Fibroblast of pulmonary artery (primary cell): ENCODE data around the gene FRRS1.

Experiments used
- DNase-seq: peaks from one replicate; pipeline ENCODE4 v3.0.0-alpha.2; 2010; ENCODE audit warnings: low read depth
- H3K4me3 ChIP-seq: replicated peaks from 2 replicates; pipeline ENCODE4 v1.5.1; 2011; ENCODE audit warnings: low read depth, mild to moderate bottlenecking, control low read depth, low read length, moderate library complexity
- CTCF ChIP-seq: IDR thresholded peaks from 2 replicates; pipeline ENCODE4 v1.5.1; 2011; ENCODE audit warnings: mild to moderate bottlenecking, control low read depth, low read length, inconsistent platforms; ENCODE audit errors: missing control alignments

Gene FRRS1

GRCh38 chr1:99669376-99669775 lies 97.1 kb downstream of the FRRS1 start:
- no peak for DNase-seq
- TF ChIP-seq CTCF = no peak
- H3K4me3 ChIP-seq = no peak overlapping the region

GRCh38 chr1:99665212-99665611 lies 101.2 kb downstream of the FRRS1 start:
- no peak for TF ChIP-seq CTCF
- H3K4me3 ChIP-seq = no peak overlapping the region
- DNase-seq = no peak

GRCh38 chr1:99663501-99663900 lies 102.9 kb downstream of the FRRS1 start:
- no peak for DNase-seq
- no peak for TF ChIP-seq CTCF
- no peak overlapping the region for H3K4me3 ChIP-seq

GRCh38 chr1:99662539-99663080 lies 103.8 kb downstream of the FRRS1 start:
- DNase-seq = peak; percentile 98
- H3K4me3 ChIP-seq = no peak overlapping the region
- TF ChIP-seq CTCF = no peak

GRCh38 chr1:99661780-99662179 lies 104.7 kb downstream of the FRRS1 start:
- TF ChIP-seq CTCF = no peak
- H3K4me3 ChIP-seq = no peak overlapping the region
- DNase-seq = peak; percentile 84

- TF ChIP-seq CTCF = no peak
- no peak for DNase-seq
- no peak overlapping the region for H3K4me3 ChIP-seq
Measured at GRCh38 chr1:99660496-99660895, 105.9 kb downstream of the FRRS1 start.

GRCh38 chr1:99659755-99660210 lies 106.7 kb downstream of the FRRS1 start:
- no peak overlapping the region for H3K4me3 ChIP-seq
- peak; percentile 60 for DNase-seq
- TF ChIP-seq CTCF = no peak
